Hematopoietic multipotent progenitor cell treated with erythropoietin and hydrocortisone succinate and interleukin-3 and kit ligand, for 4 days (in vitro differentiated cells): ENCODE results near the gene TMEM30A.

Source experiments
- DNase-seq: peaks from one replicate; pipeline ENCODE4 v3.0.0-alpha.2; 2015

The TMEM30A gene

GRCh38 chr6:75261299-75261698 lies 23.3 kb downstream of the TMEM30A start:
- no peak for DNase-seq

- no peak for DNase-seq
These were observed 27.1 kb downstream of the TMEM30A start for GRCh38 chr6:75257343-75258087.

- no peak for DNase-seq
These were observed 34.0 kb downstream of the TMEM30A start for GRCh38 chr6:75250552-75250951.

DNA sequence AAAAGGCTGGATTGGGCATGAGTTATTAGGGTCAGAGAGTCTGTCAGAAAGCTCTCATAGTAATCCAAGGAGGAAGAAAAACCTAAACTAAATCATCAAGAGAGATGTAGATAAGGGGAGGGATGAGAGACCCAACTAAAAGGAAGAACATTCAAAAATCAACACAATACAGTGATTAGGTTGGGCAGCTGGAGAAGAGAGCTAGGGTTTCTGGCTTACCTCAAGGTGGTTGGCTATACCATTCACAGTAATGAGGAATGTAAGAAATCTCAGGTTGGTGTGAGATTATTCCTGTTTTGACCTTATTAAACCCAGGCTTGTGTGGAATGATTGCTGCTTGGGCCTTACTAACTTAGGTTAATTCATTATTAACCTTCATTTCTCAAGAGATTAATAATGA lies 34.8 kb downstream of the TMEM30A start:
- no peak for DNase-seq

GRCh38 chr6:75246386-75246785 lies 38.2 kb downstream of the TMEM30A start:
- no peak for DNase-seq

- DNase-seq, result peak; percentile 28
These were observed 40.5 kb downstream of the TMEM30A start for GRCh38 chr6:75244063-75244584.

DNA sequence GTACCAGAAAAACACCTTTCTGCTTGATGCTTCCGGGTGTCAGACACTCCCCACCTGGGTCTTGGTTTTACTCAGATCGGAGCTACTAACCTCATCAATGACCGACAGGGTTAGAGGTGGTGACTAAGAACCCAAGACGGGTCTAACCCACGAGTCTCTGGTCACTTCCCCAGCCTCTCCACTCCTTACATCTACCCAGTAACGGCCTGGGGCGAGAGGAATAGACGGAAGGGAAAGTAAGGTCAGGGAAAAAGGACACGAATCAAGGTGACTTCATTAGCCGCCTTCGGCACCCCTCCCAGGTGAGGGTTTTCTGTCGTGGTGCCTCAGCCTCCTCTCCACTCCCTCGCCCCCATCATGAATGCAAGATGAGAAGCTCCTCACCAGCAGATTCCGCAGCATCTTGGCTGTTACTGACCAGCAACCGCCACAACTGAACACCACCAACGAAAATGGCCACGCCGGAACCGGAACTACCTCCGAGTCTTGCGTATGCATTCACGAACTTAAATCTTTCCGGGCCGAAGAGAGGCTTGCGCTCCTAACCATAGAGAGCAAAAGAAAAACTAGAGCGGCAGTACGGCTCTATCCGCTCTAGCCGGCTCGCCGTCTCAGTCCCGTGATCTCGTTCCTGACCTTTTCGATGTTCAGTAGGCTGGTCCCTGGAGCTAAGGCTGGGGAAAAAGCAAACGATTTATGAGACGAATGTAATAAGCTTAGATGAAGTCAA lies 41.1 kb downstream of the TMEM30A start, which contains the start of gene COX7A2:
COX7A2 (minus strand) TSS at position 469 of the 730 bp plus-strand sequence; CDS start at position 402, 67 bp downstream.
- peak; percentile 99 for DNase-seq

DNA sequence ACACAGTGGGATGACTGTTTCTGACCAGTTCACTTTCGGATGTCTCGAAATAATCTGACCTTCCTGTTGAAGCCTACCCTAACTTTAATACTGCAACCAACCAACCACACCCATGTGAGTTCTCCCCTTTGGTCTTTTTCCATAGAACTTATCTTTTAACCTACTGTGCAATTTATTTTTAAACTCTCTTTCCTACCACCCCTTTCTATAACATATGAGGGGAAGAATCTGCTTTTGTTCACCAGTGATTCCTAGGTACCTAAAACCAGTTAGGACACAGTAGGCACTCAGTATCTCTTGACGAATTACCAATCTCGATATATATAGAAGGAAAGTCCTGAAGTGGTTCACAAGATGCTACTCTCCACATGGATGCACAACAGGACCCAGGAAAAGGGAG lies 48.0 kb downstream of the TMEM30A start:
- no peak for DNase-seq

DNA sequence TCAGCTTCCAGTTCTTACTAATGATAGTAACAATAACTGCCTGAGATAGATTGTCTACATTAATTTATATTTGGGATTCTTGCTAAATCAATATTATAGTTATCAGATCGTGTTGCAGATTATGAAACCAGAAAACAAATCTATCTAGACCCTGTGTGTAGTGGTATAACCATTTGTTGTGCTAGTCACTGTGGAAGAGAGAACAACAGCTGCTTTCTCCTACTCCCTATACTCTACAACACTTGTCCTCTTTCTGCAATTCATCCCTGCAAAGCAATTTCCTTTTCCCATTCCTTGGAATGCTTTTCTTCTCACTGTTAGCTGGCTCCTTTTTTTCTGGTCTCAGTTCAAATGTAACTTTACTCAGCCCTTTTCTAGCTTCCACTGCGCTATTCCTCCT lies 49.3 kb downstream of the TMEM30A start:
- no peak for DNase-seq

GRCh38 chr6:75234126-75234865 lies 50.3 kb downstream of the TMEM30A start:
- no peak for DNase-seq

DNA sequence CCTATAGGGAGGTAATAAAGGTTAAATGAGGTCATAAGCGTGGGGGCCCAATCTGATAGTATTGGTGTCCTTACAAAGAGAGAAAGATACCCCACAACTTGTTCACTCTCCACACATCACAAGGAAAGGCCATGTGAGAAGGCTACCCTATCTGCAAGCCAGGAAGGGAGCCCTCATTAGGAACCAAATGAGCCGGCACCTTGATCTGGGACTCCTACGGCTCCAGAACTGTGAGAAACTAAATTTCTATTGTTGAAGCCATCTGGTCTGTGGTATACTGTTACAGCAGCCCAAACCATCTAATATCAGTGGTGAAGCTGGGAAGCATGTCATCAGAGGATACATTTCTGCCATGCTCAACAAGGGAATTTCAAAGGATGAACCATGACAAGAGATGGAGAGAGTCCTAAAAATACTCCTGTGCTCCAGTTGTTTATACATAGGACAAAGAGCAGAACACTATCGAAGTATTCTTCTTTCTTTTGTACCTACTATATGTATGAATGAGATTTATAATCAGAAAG lies 51.4 kb downstream of the TMEM30A start:
- no peak for DNase-seq

GRCh38 chr6:75230484-75231325 lies 53.9 kb downstream of the TMEM30A start:
- DNase-seq, result peak; percentile 56

DNA sequence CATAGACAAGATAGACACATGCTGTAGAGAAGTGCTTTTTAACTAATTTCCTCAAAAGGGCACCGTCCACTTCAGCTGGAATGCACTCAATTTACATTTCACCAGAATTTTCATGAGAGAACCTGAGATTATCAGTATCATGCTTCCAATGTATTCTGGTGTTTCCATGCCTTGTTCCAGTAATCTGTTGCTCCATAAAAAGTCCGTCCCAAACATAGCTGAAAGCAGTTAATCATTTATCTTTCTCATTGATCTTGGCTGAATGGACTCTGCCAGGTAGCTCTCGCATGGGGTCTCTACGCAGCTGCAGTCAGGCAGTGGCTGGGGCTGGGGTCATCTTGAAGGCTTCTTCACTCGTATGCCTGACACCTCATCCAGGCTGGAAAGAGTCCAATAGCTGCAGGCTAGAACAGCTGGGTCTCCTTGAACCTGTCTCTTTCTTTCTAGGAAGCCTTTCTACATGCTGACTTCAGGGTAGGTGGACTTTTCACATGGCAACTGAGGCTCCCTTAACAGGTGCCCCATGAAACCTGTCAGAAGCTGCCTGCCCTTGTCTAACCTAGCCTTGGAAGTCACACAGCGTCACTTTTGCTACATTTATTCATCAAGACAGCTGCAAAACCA lies 60.2 kb downstream of the TMEM30A start:
- no peak for DNase-seq

DNA sequence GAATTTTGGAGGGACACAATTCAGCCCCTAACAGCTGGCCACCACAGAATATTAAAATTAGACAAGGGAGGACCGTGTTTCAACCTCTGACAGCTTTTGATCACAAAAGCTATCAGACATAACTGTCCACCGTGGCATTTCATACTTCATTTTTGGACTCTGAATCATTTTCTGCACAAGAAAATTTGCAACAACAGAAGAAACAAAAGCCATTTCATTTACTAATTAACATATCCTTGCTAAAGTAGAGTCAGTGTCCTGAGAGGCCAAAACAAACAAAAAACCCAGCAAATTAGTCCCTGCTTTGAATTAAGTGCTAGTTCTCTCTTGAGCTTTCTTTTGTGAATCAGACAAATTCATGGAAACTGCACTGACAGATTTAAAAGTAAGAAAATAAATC lies 61.2 kb downstream of the TMEM30A start:
- DNase-seq, result no peak

- no peak for DNase-seq
These were observed 62.3 kb downstream of the TMEM30A start for GRCh38 chr6:75222261-75222660.

DNA sequence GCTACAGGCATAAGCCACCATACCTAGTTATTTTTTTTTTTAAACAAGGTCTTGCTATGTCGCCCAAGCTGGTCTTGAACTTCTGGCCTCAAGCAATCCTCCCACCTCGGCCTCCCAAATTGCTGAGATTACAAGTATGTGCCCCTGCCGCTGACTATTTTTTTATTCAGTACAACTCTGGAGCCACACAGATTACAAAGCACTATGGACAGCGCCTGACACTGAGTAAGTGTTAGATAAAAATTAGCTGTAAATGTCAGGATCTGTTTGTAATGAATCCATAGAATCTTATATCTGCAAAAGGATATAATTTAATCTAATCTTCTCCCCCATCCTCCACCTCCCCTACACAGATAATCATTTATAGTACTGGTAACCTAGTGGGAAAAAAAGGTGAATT lies 63.5 kb downstream of the TMEM30A start:
- DNase-seq, result no peak

- DNase-seq, result no peak
These were observed 64.2 kb downstream of the TMEM30A start for GRCh38 chr6:75220357-75220756.

- DNase-seq, result no peak
These were observed 65.3 kb downstream of the TMEM30A start for GRCh38 chr6:75219263-75219662.

- DNase-seq, result no peak
These were observed 67.4 kb downstream of the TMEM30A start for GRCh38 chr6:75217193-75217592.

GRCh38 chr6:75215291-75215690 lies 69.3 kb downstream of the TMEM30A start:
- DNase-seq, result no peak

GRCh38 chr6:75213732-75214131 lies 70.9 kb downstream of the TMEM30A start:
- DNase-seq, result no peak

- no peak for DNase-seq
These were observed 71.5 kb downstream of the TMEM30A start for GRCh38 chr6:75213112-75213511.
